HG03135 (cell line): ENCODE measurements around the gene CDHR2.

Experiments used
- ATAC-seq: cut with Tn5 transposase; IDR thresholded peaks from one replicate; pipeline ENCODE4 v1.9.1; 2021; ENCODE audit warnings: mild to moderate bottlenecking, moderate library complexity; ENCODE audit not compliant: unreplicated experiment

The CDHR2 gene, protein sequence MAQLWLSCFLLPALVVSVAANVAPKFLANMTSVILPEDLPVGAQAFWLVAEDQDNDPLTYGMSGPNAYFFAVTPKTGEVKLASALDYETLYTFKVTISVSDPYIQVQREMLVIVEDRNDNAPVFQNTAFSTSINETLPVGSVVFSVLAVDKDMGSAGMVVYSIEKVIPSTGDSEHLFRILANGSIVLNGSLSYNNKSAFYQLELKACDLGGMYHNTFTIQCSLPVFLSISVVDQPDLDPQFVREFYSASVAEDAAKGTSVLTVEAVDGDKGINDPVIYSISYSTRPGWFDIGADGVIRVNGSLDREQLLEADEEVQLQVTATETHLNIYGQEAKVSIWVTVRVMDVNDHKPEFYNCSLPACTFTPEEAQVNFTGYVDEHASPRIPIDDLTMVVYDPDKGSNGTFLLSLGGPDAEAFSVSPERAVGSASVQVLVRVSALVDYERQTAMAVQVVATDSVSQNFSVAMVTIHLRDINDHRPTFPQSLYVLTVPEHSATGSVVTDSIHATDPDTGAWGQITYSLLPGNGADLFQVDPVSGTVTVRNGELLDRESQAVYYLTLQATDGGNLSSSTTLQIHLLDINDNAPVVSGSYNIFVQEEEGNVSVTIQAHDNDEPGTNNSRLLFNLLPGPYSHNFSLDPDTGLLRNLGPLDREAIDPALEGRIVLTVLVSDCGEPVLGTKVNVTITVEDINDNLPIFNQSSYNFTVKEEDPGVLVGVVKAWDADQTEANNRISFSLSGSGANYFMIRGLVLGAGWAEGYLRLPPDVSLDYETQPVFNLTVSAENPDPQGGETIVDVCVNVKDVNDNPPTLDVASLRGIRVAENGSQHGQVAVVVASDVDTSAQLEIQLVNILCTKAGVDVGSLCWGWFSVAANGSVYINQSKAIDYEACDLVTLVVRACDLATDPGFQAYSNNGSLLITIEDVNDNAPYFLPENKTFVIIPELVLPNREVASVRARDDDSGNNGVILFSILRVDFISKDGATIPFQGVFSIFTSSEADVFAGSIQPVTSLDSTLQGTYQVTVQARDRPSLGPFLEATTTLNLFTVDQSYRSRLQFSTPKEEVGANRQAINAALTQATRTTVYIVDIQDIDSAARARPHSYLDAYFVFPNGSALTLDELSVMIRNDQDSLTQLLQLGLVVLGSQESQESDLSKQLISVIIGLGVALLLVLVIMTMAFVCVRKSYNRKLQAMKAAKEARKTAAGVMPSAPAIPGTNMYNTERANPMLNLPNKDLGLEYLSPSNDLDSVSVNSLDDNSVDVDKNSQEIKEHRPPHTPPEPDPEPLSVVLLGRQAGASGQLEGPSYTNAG (N-terminal part only)

GRCh38 chr5:176548967-176549444 lies at the start of gene CDHR2:
Gene CDHR2 (plus strand): TSS chr5:176549342. CDS start chr5:176565353, 16,011 bp downstream.
- no peak for ATAC-seq

DNA sequence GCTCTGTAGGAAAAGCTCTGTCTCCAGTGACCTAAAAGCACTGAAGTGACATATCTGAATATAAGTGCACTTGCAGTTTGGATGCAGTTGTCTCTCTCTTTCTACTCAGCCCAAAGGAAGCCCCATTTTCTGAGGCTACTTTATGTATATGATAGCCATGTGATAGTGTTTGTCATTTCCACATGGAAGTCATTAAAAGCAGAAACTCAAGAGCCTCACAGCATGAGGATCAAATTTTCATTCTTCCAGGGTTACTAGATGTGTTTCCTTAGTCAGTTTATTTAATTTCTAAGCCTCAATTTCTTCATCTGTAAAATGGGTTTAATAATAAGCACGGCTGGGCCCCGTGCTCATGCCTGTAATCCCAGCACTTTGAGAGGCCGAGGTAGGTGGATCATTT lies 48.6 kb upstream of the CDHR2 start:
- no peak for ATAC-seq

- no peak for ATAC-seq
Measured at GRCh38 chr5:176501333-176501732, 47.8 kb upstream of the CDHR2 start.

DNA sequence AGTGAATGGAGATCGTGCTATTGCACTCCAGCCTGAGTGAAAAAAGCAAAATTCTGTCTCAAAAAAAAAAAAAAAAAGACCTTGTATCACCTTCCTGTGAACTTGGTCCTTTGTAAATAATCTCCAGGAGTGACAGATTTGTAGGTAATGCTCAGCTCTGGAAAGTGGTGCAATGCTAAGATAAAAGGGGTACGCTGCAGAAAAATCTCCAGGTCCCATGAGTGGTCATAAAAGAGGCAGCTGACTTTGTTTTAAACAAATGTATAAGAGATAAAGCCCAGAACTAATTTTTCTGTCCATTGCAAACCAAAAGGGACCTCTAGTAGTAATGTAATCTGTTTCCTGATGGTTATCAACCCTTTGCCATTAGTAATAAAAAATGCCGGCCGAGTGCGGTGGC lies 45.6 kb upstream of the CDHR2 start:
- ATAC-seq, result no peak

DNA sequence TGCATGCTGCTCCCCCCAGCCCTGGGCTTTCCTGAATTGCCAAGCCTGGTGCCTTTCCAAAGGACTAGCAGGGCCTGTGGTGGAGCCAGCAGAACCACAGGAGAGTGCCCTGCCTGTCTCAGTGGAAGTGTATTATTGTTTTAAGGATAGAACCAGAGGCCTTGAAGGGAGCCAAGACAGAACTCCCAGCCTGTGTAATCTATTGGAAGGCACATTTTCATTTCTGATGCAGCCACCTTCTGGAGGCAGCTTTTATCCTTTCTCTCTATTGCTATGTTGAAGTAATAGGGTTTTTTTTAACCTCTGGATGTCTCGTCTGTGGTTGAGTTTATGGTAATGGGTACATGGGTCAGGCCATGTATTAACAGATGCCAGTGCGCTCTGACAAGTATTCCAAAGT lies 41.2 kb upstream of the CDHR2 start:
- no peak for ATAC-seq

DNA sequence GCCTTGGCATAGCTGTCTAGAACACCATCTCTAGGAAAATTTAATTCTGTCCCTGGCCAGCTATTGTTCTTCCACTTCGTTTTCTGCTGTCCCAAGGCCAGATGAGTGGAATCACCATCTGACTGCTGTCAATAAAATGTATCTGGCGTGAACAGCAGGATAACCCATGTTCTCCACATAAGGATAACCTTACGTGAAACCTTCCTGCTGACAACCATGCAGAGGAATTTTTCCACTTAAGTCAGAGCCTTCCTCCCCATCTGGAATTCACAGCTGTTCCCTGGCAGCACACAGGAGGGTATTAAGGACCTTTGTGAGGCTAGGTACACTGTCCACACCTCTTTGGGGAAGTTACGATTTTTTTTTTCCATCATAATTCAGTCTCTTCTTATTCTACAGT lies 40.5 kb upstream of the CDHR2 start:
- no peak for ATAC-seq

DNA sequence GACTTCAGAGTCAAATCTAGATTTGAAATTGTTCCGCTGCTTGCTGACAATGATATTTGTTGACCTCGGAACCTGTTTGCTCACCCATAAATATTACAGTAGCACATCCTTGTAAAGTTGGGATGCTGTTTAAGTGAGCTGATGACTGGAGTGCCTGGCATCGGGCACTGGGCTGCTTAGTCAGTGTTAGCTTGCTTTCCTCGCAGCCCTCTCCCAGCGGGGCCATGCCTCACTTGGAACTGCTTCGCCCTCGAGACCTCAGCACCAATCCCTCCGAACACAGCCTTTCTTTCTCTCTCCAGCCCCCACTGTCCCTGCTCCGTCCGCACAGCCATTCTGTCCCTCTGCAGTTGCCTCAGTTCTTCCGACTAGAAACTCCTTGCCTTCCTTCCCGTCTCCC lies 35.4 kb upstream of the CDHR2 start:
- no peak for ATAC-seq

GRCh38 chr5:176514244-176514950 lies 34.7 kb upstream of the CDHR2 start:
- ATAC-seq, result no peak

GRCh38 chr5:176515396-176515795 lies 33.7 kb upstream of the CDHR2 start:
- no peak for ATAC-seq

GRCh38 chr5:176517053-176517661 lies 32.0 kb upstream of the CDHR2 start:
- no peak for ATAC-seq

DNA sequence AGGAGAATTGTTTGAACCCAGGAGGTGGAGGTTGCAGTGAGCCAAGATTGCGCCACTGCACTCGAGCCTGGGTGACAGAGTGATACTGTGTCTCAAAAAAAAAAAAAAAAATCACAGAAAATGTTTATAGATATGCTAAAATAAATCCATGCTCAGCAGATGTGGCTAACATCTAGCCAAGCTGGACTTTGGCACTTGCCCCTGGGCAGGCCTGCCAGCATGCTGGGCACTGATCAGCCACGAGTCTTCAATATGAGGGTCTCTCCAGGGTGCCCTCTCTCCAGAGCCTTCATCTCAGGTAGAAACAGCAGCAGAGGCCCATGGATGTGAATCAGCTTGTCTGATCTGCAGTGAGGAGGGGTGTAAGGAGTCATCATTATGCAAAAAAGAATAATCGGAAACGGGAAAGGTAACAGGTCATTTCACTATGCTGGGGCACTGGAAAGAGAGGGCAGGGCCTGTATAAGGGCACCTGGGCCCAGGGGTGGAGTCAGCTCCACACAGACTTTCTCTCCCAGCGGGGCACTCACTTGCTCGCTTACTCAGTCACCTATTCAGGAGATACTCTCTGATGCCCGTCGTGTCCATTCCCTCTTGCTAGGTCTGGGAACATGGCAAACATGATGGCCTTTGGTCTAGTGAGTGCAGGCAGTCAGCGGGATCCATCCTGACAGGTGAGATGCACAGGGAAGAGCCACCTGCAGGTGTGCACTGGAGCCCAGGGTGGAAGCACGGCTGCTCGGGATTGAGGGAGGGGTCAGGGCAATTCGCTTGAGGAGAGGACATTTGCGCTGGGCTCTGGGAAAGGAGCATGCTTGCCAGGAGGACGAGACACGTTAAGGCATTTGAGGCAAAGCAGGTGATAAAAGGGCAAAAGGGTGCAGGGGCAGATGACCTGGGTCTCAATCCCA lies 29.1 kb upstream of the CDHR2 start:
- no peak for ATAC-seq

- no peak for ATAC-seq
Measured at GRCh38 chr5:176521286-176521685, 27.9 kb upstream of the CDHR2 start.

DNA sequence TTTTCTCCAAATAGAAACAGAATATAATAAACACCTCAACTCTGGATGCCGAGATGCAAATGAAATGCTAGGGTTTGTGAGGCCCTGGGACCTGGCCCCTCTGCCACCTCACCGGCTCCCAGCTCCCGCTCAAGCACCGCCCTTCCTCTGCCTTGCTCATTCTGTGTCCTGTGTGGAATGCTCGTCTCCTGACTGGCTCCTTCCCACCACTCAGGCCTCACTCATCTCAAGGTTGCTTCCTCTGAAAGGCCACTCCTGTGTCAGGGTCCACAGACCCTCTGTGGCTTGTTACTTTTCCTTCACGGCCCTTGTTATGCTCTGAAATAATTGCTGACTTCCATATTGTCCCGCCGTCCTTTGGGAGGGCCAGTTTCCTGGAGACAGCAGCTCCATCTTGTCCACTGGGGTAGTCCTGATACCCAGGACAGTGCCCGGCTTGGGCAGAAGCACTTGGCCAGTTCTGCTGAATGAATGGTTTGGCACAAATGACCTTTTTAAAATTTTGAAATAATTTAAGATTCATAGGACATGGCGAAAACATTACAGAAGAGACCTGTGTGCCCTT lies 27.4 kb upstream of the CDHR2 start:
- no peak for ATAC-seq

GRCh38 chr5:176524138-176524537 lies 25.0 kb upstream of the CDHR2 start:
- no peak for ATAC-seq

DNA sequence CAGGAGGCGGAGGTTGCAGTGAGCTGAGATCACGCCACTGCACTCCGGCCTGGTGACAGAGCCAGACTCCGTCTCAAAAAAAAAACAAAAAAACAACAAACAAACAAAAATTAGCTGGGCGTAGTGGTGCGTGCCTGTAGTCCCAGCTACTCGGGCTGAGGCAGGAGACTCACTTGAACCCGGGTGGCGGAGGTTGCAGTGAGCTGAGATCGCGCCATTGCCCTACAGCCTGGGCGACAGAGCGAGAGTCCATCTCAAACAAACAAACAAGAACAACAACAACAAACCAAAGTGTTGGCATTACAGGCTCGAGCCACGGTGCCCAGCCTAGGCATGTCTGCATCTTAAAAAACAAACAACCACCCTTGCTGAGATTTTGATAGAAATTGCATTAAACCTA lies 24.2 kb upstream of the CDHR2 start:
- ATAC-seq, result no peak

DNA sequence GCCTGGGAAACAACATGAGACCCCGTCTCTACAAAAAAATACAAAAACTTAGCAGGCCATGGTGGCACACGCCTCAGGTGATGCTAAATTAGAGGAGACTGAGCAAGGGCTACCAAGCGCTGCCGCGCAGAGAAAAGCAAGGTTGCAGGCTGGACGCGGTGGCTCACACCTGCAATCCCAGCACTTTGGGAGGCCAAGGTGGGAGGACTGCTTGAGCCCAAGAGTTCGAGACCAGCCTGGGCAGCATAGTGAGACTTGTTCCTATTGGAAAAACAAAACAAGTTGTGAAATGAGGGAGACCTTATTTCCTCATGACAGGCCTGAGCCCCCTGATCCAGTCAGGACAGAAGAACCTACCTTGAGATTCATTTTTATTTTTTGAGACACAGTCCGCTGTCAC lies 23.5 kb upstream of the CDHR2 start:
- no peak for ATAC-seq

DNA sequence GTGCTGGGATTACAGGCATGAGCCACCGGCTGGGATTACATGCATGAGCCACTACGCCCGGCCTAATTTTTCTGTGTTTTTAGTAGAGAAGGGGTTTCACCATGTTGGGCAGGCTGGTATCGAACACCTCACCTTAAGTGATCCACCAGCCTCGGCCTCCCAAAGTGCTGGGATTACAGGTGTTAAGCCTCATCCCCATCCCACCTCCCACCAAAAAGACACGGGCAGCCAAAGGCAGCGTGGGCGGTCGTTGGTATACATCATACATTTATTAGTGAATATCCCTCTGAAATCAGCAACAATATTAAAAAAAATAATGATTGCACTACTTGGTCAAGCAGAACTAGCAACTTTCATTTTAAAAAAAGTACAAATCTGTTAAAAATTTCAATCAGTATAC lies 22.7 kb upstream of the CDHR2 start:
- ATAC-seq, result no peak
